HG03575 (cell line): ENCODE data around the gene CD180.

Experiments
- ATAC-seq: cut with Tn5 transposase; IDR thresholded peaks from one replicate; pipeline ENCODE4 v1.9.1; 2021; ENCODE audit not compliant: unreplicated experiment, insufficient number of reproducible peaks, low FRiP score; ENCODE audit errors: extremely low read depth

The CD180 gene

GRCh38 chr5:67196537-67197059 is at the start of gene CD180:
Gene CD180, minus strand, starts transcription at chr5:67196799. Its CDS starts 158 bp downstream, at chr5:67196641.
- ATAC-seq = no peak

- no peak for ATAC-seq
Observed at GRCh38 chr5:67246108-67246507, 49.5 kb upstream of the CD180 start.

DNA sequence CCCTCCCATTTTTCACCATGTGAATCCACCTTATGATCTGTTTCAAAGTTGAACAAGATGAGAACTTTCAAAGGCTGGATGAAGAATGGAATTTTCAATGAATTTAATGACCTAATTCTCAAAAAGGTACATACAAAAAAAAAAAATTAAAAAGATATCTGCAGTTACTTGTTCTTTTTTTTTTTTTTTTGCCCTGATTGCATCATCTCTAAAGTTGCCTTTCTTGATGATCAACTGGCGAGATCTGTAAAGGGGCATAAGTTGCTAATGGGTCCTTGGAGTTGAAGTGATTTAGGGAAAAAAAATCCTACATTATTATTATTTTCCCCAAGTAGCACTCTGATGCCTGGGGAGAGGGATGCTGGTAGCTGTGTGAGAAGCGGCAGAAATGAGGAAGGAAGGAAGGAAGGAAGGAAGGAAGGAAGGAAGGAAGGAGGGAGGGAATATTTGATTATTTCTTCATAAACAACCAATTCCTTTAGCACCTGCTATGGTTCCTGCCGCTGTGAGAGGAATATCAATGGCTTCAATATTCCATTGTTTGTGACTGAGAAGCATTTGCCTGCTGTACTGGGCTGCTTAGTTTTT is 48.8 kb upstream of the CD180 start:
- ATAC-seq = no peak

GRCh38 chr5:67244345-67244793 is 47.8 kb upstream of the CD180 start:
- no peak for ATAC-seq

GRCh38 chr5:67243944-67244343 is 47.3 kb upstream of the CD180 start:
- no peak for ATAC-seq

- no peak for ATAC-seq
Observed at GRCh38 chr5:67243349-67243748, 46.8 kb upstream of the CD180 start.

GRCh38 chr5:67241326-67241725 is 44.7 kb upstream of the CD180 start:
- no peak for ATAC-seq

DNA sequence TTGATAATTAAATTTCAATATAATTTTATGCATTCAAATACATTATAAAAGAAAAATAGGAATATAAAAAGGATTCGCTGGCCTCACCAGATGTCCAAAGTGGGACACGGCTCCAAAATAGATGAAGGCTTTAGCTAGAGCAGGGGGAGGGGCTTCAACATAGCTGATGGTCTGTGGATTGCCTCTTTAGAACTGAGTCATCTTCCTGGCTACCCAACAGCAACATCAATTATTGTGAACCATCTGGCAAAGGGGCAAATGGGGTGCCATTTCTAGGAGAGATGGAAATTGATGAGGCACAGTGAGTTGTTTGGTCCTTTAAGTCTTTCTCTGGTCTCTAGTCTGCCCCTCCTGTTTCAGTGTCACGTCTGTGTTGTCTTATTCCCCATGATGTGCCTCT is 44.2 kb upstream of the CD180 start:
- no peak for ATAC-seq

- no peak for ATAC-seq
Observed at GRCh38 chr5:67240065-67240464, 43.5 kb upstream of the CD180 start.

- no peak for ATAC-seq
Observed at GRCh38 chr5:67238191-67238590, 41.6 kb upstream of the CD180 start.

DNA sequence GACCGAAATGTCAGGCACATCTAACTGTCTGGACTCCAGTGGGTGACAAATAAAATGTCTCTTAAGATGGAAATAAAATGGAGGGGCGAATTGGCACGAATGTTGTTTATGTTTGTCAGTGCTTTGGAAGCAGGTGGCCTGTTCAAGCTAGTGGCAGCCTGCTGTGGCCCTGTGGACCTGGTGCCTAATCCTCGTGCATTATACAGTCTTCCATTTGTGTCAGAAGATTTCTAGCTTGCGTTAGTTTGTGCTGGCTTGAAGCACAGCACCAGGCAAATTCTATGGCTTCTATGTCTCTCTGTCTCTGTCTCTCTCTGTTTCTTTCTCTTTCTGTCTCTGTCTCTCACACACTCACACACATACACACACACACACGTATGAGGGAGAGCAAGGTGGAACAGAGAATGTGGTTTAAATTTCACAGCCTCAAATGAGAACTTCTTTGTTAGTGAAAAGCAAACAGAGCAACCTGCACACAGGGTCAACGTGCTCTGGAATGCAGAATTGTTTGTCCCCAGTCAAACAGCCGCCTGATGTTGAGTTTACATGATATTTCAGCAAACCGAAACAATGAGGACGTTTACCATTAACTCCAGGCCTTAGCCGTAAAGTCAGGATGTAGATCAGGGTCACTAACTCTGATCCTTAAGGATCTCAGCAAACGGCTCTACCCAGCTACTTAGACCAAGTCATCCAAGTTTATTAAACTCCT is 39.0 kb upstream of the CD180 start:
- ATAC-seq = no peak

DNA sequence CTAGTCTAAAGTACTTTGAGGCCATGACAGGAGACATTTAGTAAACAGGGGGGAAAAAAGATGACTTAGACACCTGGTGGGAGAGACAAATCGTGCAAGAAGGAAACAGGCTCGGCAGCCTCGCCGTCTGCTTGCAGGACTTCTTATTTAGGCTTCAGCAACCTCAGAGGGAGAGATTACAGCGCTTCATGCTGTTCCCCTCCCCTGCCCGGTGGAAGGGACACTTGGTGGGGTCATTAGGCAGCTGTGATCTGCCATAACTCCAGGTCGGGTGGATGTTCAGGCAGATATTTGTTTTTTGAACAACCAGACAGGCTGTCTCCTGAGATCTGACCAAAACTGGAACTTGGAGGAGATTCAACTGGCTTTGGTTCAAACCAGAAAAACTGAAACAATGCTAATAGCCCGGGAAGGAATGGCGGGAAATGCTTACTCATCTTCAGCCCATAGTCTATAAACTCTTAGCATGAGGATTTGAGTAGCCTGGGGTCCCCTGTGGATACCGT is 38.1 kb upstream of the CD180 start:
- no peak for ATAC-seq

- ATAC-seq = no peak
Observed at GRCh38 chr5:67233075-67233474, 36.5 kb upstream of the CD180 start.

DNA sequence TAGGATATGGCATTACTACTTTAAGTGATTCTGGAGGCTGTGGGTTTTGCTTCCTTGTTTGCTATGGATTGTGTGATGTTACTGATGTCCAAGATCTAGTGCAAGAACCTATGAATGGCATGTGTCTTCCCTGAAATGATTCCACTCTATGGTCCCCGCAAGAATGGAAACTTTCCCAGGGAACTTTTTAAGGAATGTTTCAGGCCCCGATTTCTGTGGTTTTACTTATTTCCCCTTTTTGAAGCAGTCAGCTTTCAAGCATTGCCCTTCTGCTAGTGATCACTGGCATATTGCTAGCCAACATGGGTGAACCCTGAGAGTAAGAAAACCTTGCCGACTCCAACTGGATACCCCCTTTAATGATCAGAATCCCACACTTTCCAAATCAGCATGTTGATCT is 26.6 kb upstream of the CD180 start:
- no peak for ATAC-seq

DNA sequence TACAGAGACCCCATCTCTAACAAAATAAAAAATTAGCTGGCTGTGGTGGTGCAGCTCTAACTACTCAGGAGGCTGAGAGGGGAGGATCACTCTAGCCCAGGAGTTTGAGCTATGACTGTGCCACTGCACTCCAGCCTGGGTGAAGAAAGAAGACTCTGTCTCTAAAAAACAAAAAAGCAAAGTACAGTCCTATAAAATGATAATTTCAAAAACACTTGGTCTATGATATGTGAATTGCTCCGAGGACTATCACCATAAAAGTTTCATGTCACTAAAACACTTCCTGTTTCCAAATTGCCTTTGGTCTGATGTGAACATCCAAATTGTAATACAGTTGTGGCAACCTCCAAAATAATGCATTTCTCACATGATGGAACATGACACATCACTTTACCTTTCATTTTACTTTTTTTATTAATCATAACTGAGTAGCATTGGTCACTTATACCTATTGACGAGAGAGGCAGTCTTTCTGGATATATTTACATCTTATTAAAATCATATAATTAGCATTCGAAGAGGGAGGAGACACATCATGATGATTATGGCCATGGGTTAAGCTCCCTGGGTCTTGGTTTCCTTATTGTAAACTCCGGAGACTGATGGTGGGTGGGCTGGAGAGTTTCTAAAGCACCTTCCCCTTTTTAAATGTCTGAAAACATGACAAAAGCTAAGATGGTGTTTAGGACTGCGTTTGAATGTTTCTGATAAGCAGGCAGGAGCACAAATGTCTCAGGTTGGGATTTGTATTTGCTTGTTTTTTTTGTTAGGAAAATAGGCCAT is 25.8 kb upstream of the CD180 start:
- ATAC-seq = peak; percentile 12

DNA sequence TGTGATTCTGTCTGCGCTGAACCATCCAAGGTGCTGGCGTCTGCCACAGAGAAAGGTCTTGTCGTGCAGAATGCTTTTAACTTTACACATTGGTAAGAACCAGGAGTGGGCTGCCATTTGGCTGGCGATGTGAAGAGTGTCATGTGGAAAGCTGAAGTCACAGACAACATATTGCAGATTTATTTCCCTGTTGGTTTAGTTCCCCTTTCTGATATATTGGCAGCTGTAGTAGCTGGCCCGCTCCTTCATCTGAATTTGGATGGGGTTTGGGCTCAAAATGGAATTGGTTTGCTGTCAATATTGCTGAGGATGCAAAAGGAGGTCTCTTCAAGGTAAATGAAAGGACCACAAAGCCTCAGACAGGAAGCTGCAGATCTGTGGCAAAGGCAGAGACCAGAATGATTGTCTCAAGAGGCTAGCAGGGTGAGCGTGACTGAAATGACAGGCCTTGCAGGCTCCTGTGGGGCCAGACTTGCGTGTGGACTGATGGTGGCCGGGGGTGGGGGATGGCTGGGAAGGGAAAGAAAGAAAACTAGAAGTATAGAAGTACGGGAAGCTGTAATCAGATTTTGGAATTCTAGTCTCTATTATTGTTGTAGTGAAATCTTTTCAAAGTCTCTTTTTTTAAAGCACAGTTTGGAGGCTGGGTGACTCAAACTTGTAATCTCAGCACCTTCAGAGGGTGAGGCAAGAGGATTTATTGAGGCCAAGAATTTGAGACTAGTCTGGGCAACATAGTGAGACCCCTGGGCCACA is 25.1 kb upstream of the CD180 start:
- peak; percentile 87 for ATAC-seq

GRCh38 chr5:67216564-67216963 is 20.0 kb upstream of the CD180 start:
- ATAC-seq = no peak

DNA sequence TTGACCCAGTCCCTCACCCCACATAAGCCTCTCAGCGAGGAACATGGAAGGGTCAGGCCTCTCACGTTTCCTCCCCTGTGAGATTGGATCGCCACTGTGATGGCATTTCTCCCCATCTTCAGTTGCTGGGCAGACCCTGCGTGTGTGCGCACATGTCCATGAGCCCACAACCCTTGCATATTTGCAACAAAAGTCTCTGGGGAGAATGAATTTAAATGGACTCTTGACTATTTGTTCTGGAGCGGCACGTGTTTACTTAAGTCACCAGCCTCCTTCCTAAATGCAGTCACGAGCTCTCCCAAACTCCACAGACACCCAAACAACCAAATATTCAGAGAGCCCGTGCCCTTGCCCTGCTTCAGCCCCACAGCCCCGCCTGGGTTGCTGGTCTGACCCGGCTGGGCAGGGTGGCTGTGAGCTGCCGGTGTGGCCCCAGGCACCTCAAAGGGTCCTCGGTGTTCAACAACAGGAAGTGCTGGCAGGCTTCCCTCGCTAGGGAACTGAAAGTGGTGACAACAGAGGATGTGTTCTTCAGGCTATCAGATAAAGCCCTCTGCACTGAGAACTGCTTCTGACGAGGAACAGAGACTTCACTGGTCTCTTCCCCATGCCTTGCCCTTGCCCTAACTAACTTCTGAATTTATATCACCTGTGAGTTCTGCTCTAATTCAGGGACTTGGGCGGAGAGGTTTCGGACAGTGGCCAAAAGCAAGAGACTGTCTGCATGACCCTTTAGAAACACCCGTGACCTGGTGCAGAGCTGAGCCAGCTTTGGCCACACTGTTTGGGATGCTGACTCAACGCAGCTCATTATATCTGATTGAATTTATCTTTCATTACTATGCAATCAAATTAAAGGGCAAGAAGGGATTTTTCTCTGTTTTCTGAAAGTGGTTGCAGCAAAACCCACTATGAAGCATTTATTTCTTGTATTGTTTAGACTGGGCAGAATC is 19.2 kb upstream of the CD180 start:
- ATAC-seq = peak; percentile 99
